ENCODE results near the gene MED14.
"Not testable (repeated sequence)": the region's sequence is repeated elsewhere in the genome, so short reads cannot be mapped to it uniquely, and the experiment has no call there.

Gene MED14

GRCh38 chrX:40735325-40736169, at the start of gene MED14:
Gene MED14, minus strand, starts transcription at chrX:40735542. Its CDS starts 130 bp downstream, at chrX:40735412.
- DNase-seq (ENCODE audit: low read depth), result peak; percentile 67

GRCh38 chrX:40784516-40785151, 49.3 kb upstream of the MED14 start:
- no peak for DNase-seq (ENCODE audit: low read depth)

GRCh38 chrX:40782644-40783259, 47.4 kb upstream of the MED14 start:
- not testable (repeated sequence) for DNase-seq (ENCODE audit: low read depth)

- DNase-seq (ENCODE audit: low read depth), result no peak
Measured at GRCh38 chrX:40780951-40781350, 45.6 kb upstream of the MED14 start.

GRCh38 chrX:40780082-40780481, 44.7 kb upstream of the MED14 start:
- no peak for DNase-seq (ENCODE audit: low read depth)

- DNase-seq (ENCODE audit: low read depth), result no peak
Measured at GRCh38 chrX:40778861-40779575, 43.7 kb upstream of the MED14 start.

GRCh38 chrX:40773809-40774208, 38.5 kb upstream of the MED14 start:
- no peak for DNase-seq (ENCODE audit: low read depth)

GRCh38 chrX:40773188-40773587, 37.8 kb upstream of the MED14 start:
- DNase-seq (ENCODE audit: low read depth), result no peak

GRCh38 chrX:40772290-40772689, 36.9 kb upstream of the MED14 start:
- no peak for DNase-seq (ENCODE audit: low read depth)

GRCh38 chrX:40761762-40762161, 26.4 kb upstream of the MED14 start:
- DNase-seq (ENCODE audit: low read depth), result no peak

GRCh38 chrX:40759374-40759773, 24.0 kb upstream of the MED14 start:
- DNase-seq (ENCODE audit: low read depth), result no peak

- no peak for DNase-seq (ENCODE audit: low read depth)
Measured at GRCh38 chrX:40757058-40757457, 21.7 kb upstream of the MED14 start.

- DNase-seq (ENCODE audit: low read depth), result no peak
Measured at GRCh38 chrX:40755291-40756249, 20.2 kb upstream of the MED14 start.

- DNase-seq (ENCODE audit: low read depth), result no peak
Measured at GRCh38 chrX:40749681-40750494, 14.5 kb upstream of the MED14 start.

- DNase-seq (ENCODE audit: low read depth), result no peak
Measured at GRCh38 chrX:40748977-40749376, 13.6 kb upstream of the MED14 start.

GRCh38 chrX:40746521-40746920, 11.2 kb upstream of the MED14 start:
- no peak for DNase-seq (ENCODE audit: low read depth)

GRCh38 chrX:40736170-40736505, 796 bp upstream of the MED14 start:
- DNase-seq (ENCODE audit: low read depth), result no peak

- no peak for DNase-seq (ENCODE audit: low read depth)
Measured at GRCh38 chrX:40734971-40735324, 394 bp downstream of the MED14 start.

- DNase-seq (ENCODE audit: low read depth), result no peak
Measured at GRCh38 chrX:40733706-40734105, 1.6 kb downstream of the MED14 start.

GRCh38 chrX:40732499-40732898, 2.8 kb downstream of the MED14 start:
- DNase-seq (ENCODE audit: low read depth), result not testable (repeated sequence)
